ENCODE results near the gene SCT.

GRCh38 chr11:595400-595799 is 31.6 kb downstream of the SCT start:
- TF ChIP-seq CTCF (tag by site-specific recombination; IDR thresholded peaks at IDR 0.05) (no peak), KLF9 (tag by site-specific recombination; IDR thresholded peaks at IDR 0.05; ENCODE audit: low read depth) (no peak), ZNF707 (tag by site-specific recombination; IDR thresholded peaks at IDR 0.05) (no peak), ZNF510 (tag by site-specific recombination; IDR thresholded peaks at IDR 0.05; ENCODE audit: insufficient replicate concordance) (no peak), ZNF311 (tag by site-specific recombination; IDR thresholded peaks at IDR 0.05; ENCODE audit: borderline replicate concordance) (no peak), ZNF558 (tag by site-specific recombination; IDR thresholded peaks at IDR 0.05) (no peak), MEIS1 (CRISPR knock-in tag; IDR thresholded peaks at IDR 0.05; ENCODE audit: borderline replicate concordance) (no peak), ZNF664 (tag by site-specific recombination; IDR thresholded peaks at IDR 0.05) (no peak), ZBTB21 (tag by site-specific recombination; IDR thresholded peaks at IDR 0.05) (no peak), GLIS2 (tag by site-specific recombination; IDR thresholded peaks at IDR 0.05) (no peak)
